Measurements from ENCODE around the gene ERGIC2. TPM values are rescaled to one million over a fixed set of nuclear protein-coding genes. Genes with fewer than 3 reads are reported as not detected.

The ERGIC2 gene
- total and polyA plus RNA-seq, 7 experiments from 2014 or later = 36.0 to 85.7 (median 78.6) TPM

Other genes with a start within 250 kb of the ERGIC2 start
- gene FAR2, start 231.9 kb downstream of the ERGIC2 start, total RNA-seq = 10 to 100 TPM in 2 of 5 experiments, 1 to 10 TPM in 3; 1.1 to 11.1 (median 3.0) TPM
- gene FAR2, start 231.9 kb downstream of the ERGIC2 start, polyA plus RNA-seq = 1 to 10 TPM; 1.3 to 1.9 TPM
- not detected for gene OVCH1, start 116.5 kb upstream of the ERGIC2 start, total RNA-seq
- gene OVCH1, start 116.5 kb upstream of the ERGIC2 start, polyA plus RNA-seq = not detected

Measured in naive thymus-derived CD4-positive, alpha-beta T cell (primary cell).